Epithelial cell of esophagus (primary cell): Measurements from ENCODE around the gene MOSPD3.
A peak's percentile ranks its signal among the peaks of the same experiment; 100 is the strongest.

Experiments used
- DNase-seq: peaks from one replicate; pipeline ENCODE4 v3.0.0; 2010; ENCODE audit warnings: low read depth
- H3K4me3 ChIP-seq: 2 replicates; pipeline ENCODE4 v1.5.1; 2011; ENCODE audit warnings: mild to moderate bottlenecking, low read length, control low read depth
- TF ChIP-seq, protein P1 (sequence below): IDR thresholded peaks from 2 replicates; pipeline ENCODE4 v1.5.1; 2011; ENCODE audit warnings: low read depth, mild to moderate bottlenecking, low read length, control low read depth, inconsistent platforms; ENCODE audit not compliant: insufficient read depth; ENCODE audit errors: missing control alignments

Gene MOSPD3

GRCh38 chr7:100576384-100576993 lies 35.9 kb upstream of the MOSPD3 start:
- TF ChIP-seq, protein P1, sequence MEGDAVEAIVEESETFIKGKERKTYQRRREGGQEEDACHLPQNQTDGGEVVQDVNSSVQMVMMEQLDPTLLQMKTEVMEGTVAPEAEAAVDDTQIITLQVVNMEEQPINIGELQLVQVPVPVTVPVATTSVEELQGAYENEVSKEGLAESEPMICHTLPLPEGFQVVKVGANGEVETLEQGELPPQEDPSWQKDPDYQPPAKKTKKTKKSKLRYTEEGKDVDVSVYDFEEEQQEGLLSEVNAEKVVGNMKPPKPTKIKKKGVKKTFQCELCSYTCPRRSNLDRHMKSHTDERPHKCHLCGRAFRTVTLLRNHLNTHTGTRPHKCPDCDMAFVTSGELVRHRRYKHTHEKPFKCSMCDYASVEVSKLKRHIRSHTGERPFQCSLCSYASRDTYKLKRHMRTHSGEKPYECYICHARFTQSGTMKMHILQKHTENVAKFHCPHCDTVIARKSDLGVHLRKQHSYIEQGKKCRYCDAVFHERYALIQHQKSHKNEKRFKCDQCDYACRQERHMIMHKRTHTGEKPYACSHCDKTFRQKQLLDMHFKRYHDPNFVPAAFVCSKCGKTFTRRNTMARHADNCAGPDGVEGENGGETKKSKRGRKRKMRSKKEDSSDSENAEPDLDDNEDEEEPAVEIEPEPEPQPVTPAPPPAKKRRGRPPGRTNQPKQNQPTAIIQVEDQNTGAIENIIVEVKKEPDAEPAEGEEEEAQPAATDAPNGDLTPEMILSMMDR = no peak
- DNase-seq = no peak
- H3K4me3 ChIP-seq = no peak overlapping the region

- no peak for DNase-seq
- no peak overlapping the region for H3K4me3 ChIP-seq
- TF ChIP-seq, protein P1 = no peak
These were observed 35.2 kb upstream of the MOSPD3 start for GRCh38 chr7:100577103-100577502.

DNA sequence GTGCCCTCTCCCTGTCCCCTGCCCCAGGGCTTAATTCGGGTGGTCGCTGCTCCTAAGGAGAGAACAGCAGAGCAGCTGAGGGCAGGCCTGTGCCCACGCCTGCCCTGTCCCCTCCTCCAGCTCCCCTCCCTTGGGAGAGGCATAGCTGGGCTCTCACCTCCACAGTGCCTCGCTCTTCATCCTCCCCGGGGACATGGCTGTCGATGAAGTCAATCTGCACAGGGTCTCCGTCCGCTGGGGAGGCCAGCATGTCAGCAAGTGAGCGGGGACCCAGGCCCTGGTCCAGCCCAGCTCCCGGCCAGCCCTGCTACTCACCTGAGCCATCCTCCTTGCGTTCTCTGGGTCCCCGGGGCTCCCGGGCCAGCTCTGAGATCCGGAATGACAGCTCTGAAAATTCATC lies 34.8 kb upstream of the MOSPD3 start:
- no peak overlapping the region for H3K4me3 ChIP-seq
- TF ChIP-seq, protein P1 = no peak
- no peak for DNase-seq

GRCh38 chr7:100578246-100579183 lies 33.8 kb upstream of the MOSPD3 start:
- no peak overlapping the region for H3K4me3 ChIP-seq
- no peak for DNase-seq
- TF ChIP-seq, protein P1 = no peak

- H3K4me3 ChIP-seq = no peak overlapping the region
- TF ChIP-seq, protein P1 = no peak
- no peak for DNase-seq
These were observed 31.7 kb upstream of the MOSPD3 start for GRCh38 chr7:100580466-100581283.

DNA sequence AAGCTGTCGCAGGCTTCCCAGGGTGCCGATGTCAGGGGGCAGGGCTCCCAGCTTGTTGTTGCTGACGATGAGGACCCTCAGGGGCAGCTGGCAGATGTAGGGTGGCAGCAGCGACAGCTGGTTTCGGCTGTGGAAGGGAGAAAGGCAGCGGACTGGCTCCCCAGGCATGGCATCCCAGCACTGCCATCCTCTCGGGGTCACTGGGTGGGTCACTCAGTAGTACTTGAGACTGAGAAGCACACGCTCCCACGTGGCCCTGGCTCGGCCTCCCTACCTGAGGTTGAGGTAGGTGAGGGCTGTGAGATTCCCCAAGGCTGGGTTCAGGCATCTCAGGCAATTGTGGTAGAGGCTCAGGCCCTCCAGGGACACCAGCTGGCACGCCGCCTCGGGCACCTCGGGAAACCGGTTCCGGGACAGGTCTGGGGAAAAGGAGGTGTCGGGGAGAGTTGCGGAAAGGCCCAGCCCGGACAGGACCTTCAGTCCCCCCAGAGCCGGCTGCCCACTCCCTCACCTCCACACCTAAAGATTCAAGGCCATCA lies 30.2 kb upstream of the MOSPD3 start:
- H3K4me3 ChIP-seq = no peak overlapping the region
- DNase-seq = peak; percentile 47
- TF ChIP-seq, protein P1 = no peak
